MCF 10A (cell line): ENCODE measurements around the gene GGTLC1. TPM values are rescaled to one million over a fixed set of nuclear protein-coding genes. Genes with fewer than 3 reads are reported as not detected.
"Not testable (repeated sequence)": the region's sequence is repeated elsewhere in the genome, so short reads cannot be mapped to it uniquely, and the experiment has no call there.

Experiments used
- BruUV-seq: library from RNA; stranded (reverse); fragments of 400-500 nt; replicated peaks from 2 replicates; lab custom pipeline; 2021; lab: Mats Ljungman, UMichigan
- CTCF ChIA-PET: fragments of 300-600 bp; sonication (Branson Sonifier 250); formaldehyde crosslinking; extraction: SDS; loops from one replicate; lab custom pipeline; 2021; ENCODE audit warnings: antibody characterized with exemption, inconsistent platforms; lab: Yijun Ruan, JAX
- POLR2A ChIA-PET: fragments of 300-600, 350-650 bp; sonication (Branson Sonifier 250); formaldehyde crosslinking; extraction: SDS; loops from one replicate; lab custom pipeline; 2020; ENCODE audit warnings: antibody characterized with exemption, inconsistent platforms; lab: Yijun Ruan, JAX
- DNase-seq: peaks from one replicate; pipeline ENCODE4 v3.0.0-alpha.2; 2018; ENCODE audit not compliant: unreplicated experiment
- H3K27ac Mint-ChIP-seq: one replicate; pipeline ENCODE4 v1.8.0; 2022; ENCODE audit warnings: mild to moderate bottlenecking, low read depth, mixed read lengths; ENCODE audit not compliant: unreplicated experiment
- H3K27me3 Mint-ChIP-seq: one replicate; pipeline ENCODE4 v1.8.0; 2022; ENCODE audit warnings: mixed read lengths; ENCODE audit not compliant: insufficient read depth, unreplicated experiment
- H3K36me3 Mint-ChIP-seq: one replicate; pipeline ENCODE4 v1.8.0; 2022; ENCODE audit warnings: mild to moderate bottlenecking, moderate library complexity, mixed read lengths; ENCODE audit not compliant: insufficient read depth, unreplicated experiment
- H3K4me1 Mint-ChIP-seq: one replicate; pipeline ENCODE4 v1.8.0; 2022; ENCODE audit warnings: mixed read lengths; ENCODE audit not compliant: insufficient read depth, unreplicated experiment
- H3K4me3 Mint-ChIP-seq: one replicate; pipeline ENCODE4 v1.8.0; 2022; ENCODE audit warnings: mild to moderate bottlenecking, moderate library complexity, mixed read lengths; ENCODE audit not compliant: unreplicated experiment
- H3K9me3 Mint-ChIP-seq: one replicate; pipeline ENCODE4 v1.8.0; 2022; ENCODE audit warnings: mixed read lengths; ENCODE audit not compliant: unreplicated experiment
- CTCF ChIP-seq: fragments of 200-600 bp; IDR thresholded peaks from one replicate; pipeline ENCODE4 v1.8.0; 2022; ENCODE audit warnings: antibody characterized with exemption, mild to moderate bottlenecking; ENCODE audit not compliant: unreplicated experiment
- intact Hi-C: fragments of 100-400 bp; cut with micrococcal nuclease; formaldehyde crosslinking; loops from 2 replicates; pipeline ENCODE4 v1.14.1; 2022
- total RNA-seq: library from RNA; stranded (reverse); gene quantifications from 2 replicates; pipeline ENCODE4 v1.2.3, GENCODE V29; 2022

Gene GGTLC1
- total RNA-seq, 1 experiment from 2014 or later: not detected

- intact Hi-C loops, CTCF ChIA-PET, H3K27me3 Mint-ChIP-seq, DNase-seq, POLR2A ChIA-PET, H3K4me3 Mint-ChIP-seq, H3K36me3 Mint-ChIP-seq, BruUV-seq, H3K27ac Mint-ChIP-seq, H3K4me1 Mint-ChIP-seq: not testable (repeated sequence)
- H3K9me3 Mint-ChIP-seq: peaks cover 25% of the 10 kb centered on the region
These were observed 10.1 kb downstream of the GGTLC1 start for GRCh38 chr20:23978457-23978856.

- POLR2A ChIA-PET: no interaction called here
- CTCF ChIA-PET: interaction anchor here (0.9 kb wide), 1 partner anchor 22 kb away, joined by 3 read pairs; no protein-coding TSS in a partner anchor
These were observed 13.6 kb downstream of the GGTLC1 start for GRCh38 chr20:23974966-23975365.

GRCh38 chr20:23971310-23971709, 17.3 kb downstream of the GGTLC1 start:
- DNase-seq: no peak
- intact Hi-C loops: no loop called here
- POLR2A ChIA-PET: no interaction called here
- no peaks in the 10 kb centered on the region for H3K27me3 Mint-ChIP-seq
- no peak overlapping the region for H3K27ac Mint-ChIP-seq
- H3K4me3 Mint-ChIP-seq: no peak overlapping the region
- no peaks in the 10 kb centered on the region for H3K4me1 Mint-ChIP-seq
- TF ChIP-seq CTCF: no peak
- H3K9me3 Mint-ChIP-seq: peaks cover 31% of the 10 kb centered on the region
- CTCF ChIA-PET: no interaction called here
- H3K36me3 Mint-ChIP-seq: no peaks in the 10 kb centered on the region
- BruUV-seq: no TSS peak

More at GRCh38 chr20:23974966-23975365, 13.6 kb downstream of the GGTLC1 start:
- Mint-ChIP-seq H3K9me3 (peaks cover 21% of the 10 kb centered on the region), H3K4me1 (no peaks in the 10 kb centered on the region), H3K27me3 (no peaks in the 10 kb centered on the region), H3K27ac (no peak overlapping the region), H3K4me3 (no peak overlapping the region), H3K36me3 (no peaks in the 10 kb centered on the region)
- intact Hi-C loops: no loop called here
- TF ChIP-seq CTCF: no peak
- BruUV-seq: no TSS peak
- DNase-seq: no peak

- no peaks in the 10 kb centered on the region for H3K36me3 Mint-ChIP-seq
- POLR2A ChIA-PET: no interaction called here
These were observed 18.5 kb downstream of the GGTLC1 start for GRCh38 chr20:23970049-23970448.

More at GRCh38 chr20:23970049-23970448, 18.5 kb downstream of the GGTLC1 start:
- H3K9me3 Mint-ChIP-seq: peaks cover 38% of the 10 kb centered on the region
- intact Hi-C loops: no loop called here
- DNase-seq: no peak
- H3K4me3 Mint-ChIP-seq: no peak overlapping the region
- H3K27me3 Mint-ChIP-seq: no peaks in the 10 kb centered on the region
- CTCF ChIA-PET: interaction anchor here (1.3 kb wide), 1 partner anchor 301 kb away, joined by 3 read pairs; no protein-coding TSS in a partner anchor
- H3K27ac Mint-ChIP-seq: no peak overlapping the region
- TF ChIP-seq CTCF: no peak
- H3K4me1 Mint-ChIP-seq: no peaks in the 10 kb centered on the region
- no TSS peak for BruUV-seq
